GM12878 (cell line): ENCODE measurements around the gene CIDEA. TPM values are rescaled to one million over a fixed set of nuclear protein-coding genes. Genes with fewer than 3 reads are reported as not detected.
A peak's percentile ranks its signal among the peaks of the same experiment; 100 is the strongest.

Experiments used
- ATAC-seq: fragments of 200-7000 bp; cut with Tn5 transposase; 3 replicates; pipeline ENCODE4 v1.9.1; 2020; ENCODE audit warnings: mild to moderate bottlenecking, moderate library complexity
- BruUV-seq: library from RNA; stranded (reverse); fragments of 400-500 nt; replicated peaks from 2 replicates; lab custom pipeline; 2021; lab: Mats Ljungman, UMichigan
- CTCF ChIA-PET: fragments of 300-600 bp; sonication (Branson Sonifier 250); formaldehyde crosslinking; extraction: SDS; loops from one replicate; lab custom pipeline; 2021; ENCODE audit warnings: inconsistent platforms; lab: Yijun Ruan, JAX
- POLR2A ChIA-PET: fragments of 350-600 bp; formaldehyde crosslinking; extraction: SDS; loops from one replicate; lab custom pipeline; 2021; ENCODE audit warnings: inconsistent platforms; lab: Charles Lee
- RAD21 ChIA-PET: fragments of 300-600 bp; sonication (Branson Sonifier 250); formaldehyde crosslinking; loops from one replicate; lab custom pipeline; 2023; ENCODE audit warnings: antibody characterized with exemption; ENCODE audit not compliant: unreplicated experiment; lab: Charles Lee
- SMC1A ChIA-PET: fragments of 300-600 bp; sonication (Branson Sonifier 250); formaldehyde crosslinking; loops from one replicate; lab custom pipeline; 2023; ENCODE audit not compliant: unreplicated experiment, uncharacterized antibody; lab: Charles Lee
- DNase-seq: peaks from one replicate; pipeline ENCODE4 v3.0.0-alpha.2; 2011; ENCODE audit warnings: low read depth, low spot score
- FAIRE-seq: peaks from 3 replicates; lab custom pipeline; 2011; peaks lifted over from hg19 to GRCh38; lab: Jason Lieb, UNC
- H2AFZ ChIP-seq: 2 replicates; pipeline ENCODE4 v1.6.0; 2011; ENCODE audit warnings: low read depth, low read length, control low read depth; ENCODE audit not compliant: control insufficient read depth
- H3K27ac ChIP-seq: 2 replicates; pipeline ENCODE4 v1.5.1; 2011; ENCODE audit warnings: control low read depth; ENCODE audit not compliant: control insufficient read depth, insufficient read depth
- H3K27me3 ChIP-seq, 2 experiments: replicated peaks in 1 of 2; 2 replicates each; pipeline versions ENCODE4 v1.6.0 to v1.6.1; 2011; ENCODE audit warnings: low read length in 1 of 2; ENCODE audit not compliant: control insufficient read depth in 2 of 2, insufficient read depth in 2 of 2
- H3K36me3 ChIP-seq, 2 experiments: 2 replicates each; pipeline ENCODE4 v1.5.1; 2011; ENCODE audit warnings: low read length in 1 of 2; ENCODE audit not compliant: control insufficient read depth in 2 of 2, insufficient read depth in 2 of 2
- H3K4me1 ChIP-seq: 2 replicates; pipeline ENCODE4 v1.6.1; 2011; ENCODE audit warnings: mild to moderate bottlenecking, low read length, moderate library complexity, mixed read lengths; ENCODE audit not compliant: control insufficient read depth, insufficient read depth
- H3K4me2 ChIP-seq: 2 replicates; pipeline ENCODE4 v1.6.0; 2011; ENCODE audit warnings: control low read depth; ENCODE audit not compliant: control insufficient read depth, insufficient read depth
- H3K4me3 ChIP-seq: fragments of 200-600 bp; sonication (generic); 2 replicates; pipeline ENCODE4 v1.5.1; 2016
- H3K79me2 ChIP-seq: 2 replicates; pipeline ENCODE4 v1.6.0; 2011; ENCODE audit warnings: low read length; ENCODE audit not compliant: control insufficient read depth, insufficient read depth
- H3K9ac ChIP-seq: 2 replicates; pipeline ENCODE4 v1.8.0; 2011; ENCODE audit warnings: low read length, control low read depth, mixed read lengths; ENCODE audit not compliant: control insufficient read depth, insufficient read depth
- H3K9me3 ChIP-seq: replicated peaks from 3 replicates; pipeline ENCODE4 v1.5.1; 2011; ENCODE audit warnings: mild to moderate bottlenecking, low read length; ENCODE audit not compliant: control insufficient read depth, insufficient read depth
- H4K20me1 ChIP-seq: 2 replicates; pipeline ENCODE4 v1.6.0; 2011; ENCODE audit not compliant: control insufficient read depth, insufficient read depth
- ASH2L ChIP-seq: fragments of 300-600, 200-600 bp; sonication (generic); IDR thresholded peaks from 2 replicates; pipeline ENCODE4 v1.6.1; 2017; ENCODE audit warnings: low read depth, mild to moderate bottlenecking, borderline replicate concordance
- BCLAF1 ChIP-seq: fragments of 450-650 bp; IDR thresholded peaks from 2 replicates; pipeline ENCODE4 v1.6.1; 2017; ENCODE audit warnings: antibody characterized with exemption, mild to moderate bottlenecking, moderate library complexity
- HDAC2 ChIP-seq: fragments of 200-600 bp; sonication (generic); IDR thresholded peaks from 2 replicates; pipeline ENCODE4 v1.6.1; 2017
- PML ChIP-seq: IDR thresholded peaks from 2 replicates; pipeline ENCODE4 v1.6.1; 2012; ENCODE audit warnings: low read length, inconsistent platforms
- SIX5 ChIP-seq: IDR thresholded peaks from 2 replicates; pipeline ENCODE4 v1.6.1; 2011; ENCODE audit warnings: mild to moderate bottlenecking, low read depth, low read length, moderate library complexity; ENCODE audit not compliant: severe bottlenecking
- ZNF622 ChIP-seq: fragments of 450-650 bp; IDR thresholded peaks from 2 replicates; pipeline ENCODE4 v1.6.1; 2017; ENCODE audit warnings: mild to moderate bottlenecking, inconsistent platforms
- WGBS: methylation state at CpG from one replicate; pipeline ENCODE4 v1.1.6; 2016; ENCODE audit warnings: low lambda C conversion rate; ENCODE audit not compliant: insufficient replicate concordance, insufficient coverage; ENCODE audit errors: missing lambda C conversion rate; 5-methylcytosine and 5-hydroxymethylcytosine counted together
- in situ Hi-C: fragments of 300-500 bp; cut with MboI; formaldehyde crosslinking; loops from 9 replicates; pipeline ENCODE4 v1.14.3; 2018; ENCODE audit warnings: mixed read lengths
- intact Hi-C: fragments of 100-400 bp; cut with micrococcal nuclease; formaldehyde crosslinking; loops from one replicate; pipeline ENCODE4 v1.14.2; 2022; ENCODE audit not compliant: unreplicated experiment
- polyA plus RNA-seq, 11 experiments: library from polyadenylated mRNA; depleted of rRNA in 4 of 11; unstranded in 6 of 11; stranded (reverse) in 5 of 11; fragments of >200 nt; fragmentation: Nextera tagmentation in 4 of 11; fragmentation: Illumina TruSeq in 1 of 11; extraction: Ambion mirVana in 4 of 11; extraction: Trizol in 1 of 11; gene quantifications; 1 replicate in 1 of 11; 2 replicates in 10 of 11; pipeline versions ENCODE4 v1.2.1 to v1.2.3, GENCODE V29; 2011 to 2016; ENCODE audit warnings: inconsistent platforms in 2 of 11, missing spikeins in 2 of 11, low read depth in 1 of 11
- total RNA-seq, 4 experiments: library from RNA; depleted of rRNA in 3 of 4; stranded (reverse); fragments of >200 nt in 3 of 4; fragmentation: Illumina TruSeq in 1 of 4; extraction: Trizol in 1 of 4; gene quantifications; 2 replicates each; pipeline versions ENCODE4 v1.2.1 to v1.2.3, GENCODE V29; 2013 to 2021

Gene CIDEA
- total and polyA plus RNA-seq, 10 of the 15 experiments (the other 5 are each of a cell fraction or from before 2014, with no cell fraction given), result not detected

GRCh38 chr18:12318334-12318697 lies 64.2 kb downstream of the CIDEA start:
- Histone ChIP-seq H2AFZ (no peak overlapping the region), H3K4me3 (no peak overlapping the region), H3K9ac (no peak overlapping the region), H3K36me3 (peaks cover 0 to 3% of the 10 kb centered on the region in 2 experiments; a peak in 2 of 4 replicates), H3K4me1 (peaks cover 33% of the 10 kb centered on the region), H3K27ac (peak overlapping the region; percentile 4; the same call in 1 of the 2 replicates), H3K9me3 (no peaks in the 10 kb centered on the region), H3K27me3 (no peaks in the 10 kb centered on the region), H3K79me2 (no peaks in the 10 kb centered on the region; the same call in 1 of the 2 replicates), H4K20me1 (no peaks in the 10 kb centered on the region), H3K4me2 (0 out of 2 replicates have a peak overlapping the region, but pooled peaks have one; percentile 23)
- in situ Hi-C loops (no loop called here), intact Hi-C loops (no loop called here)
- no peak for TF ChIP-seq ZNF622
- no peak for TF ChIP-seq ASH2L
- no peak for TF ChIP-seq SIX5
- TF ChIP-seq BCLAF1, result no peak
- no peak for TF ChIP-seq PML
- TF ChIP-seq HDAC2, result no peak
- ChIA-PET POLR2A (interaction anchor here (0.5 to 1.0 kb wide), 2 partner anchors 9 to 33 kb away, joined by 4 to 5 read pairs; no protein-coding TSS in a partner anchor), RAD21 (interaction anchor here (1.4 kb wide), 1 partner anchor 10 kb away, joined by 5 read pairs; no protein-coding TSS in a partner anchor), SMC1A (interaction anchor here (0.8 to 3.0 kb wide), 6 partner anchors 9 to 268 kb away, joined by 3 to 10 read pairs (median 4); partner anchors contain the start of gene AFG3L2), CTCF (interaction anchor here (0.9 to 4.5 kb wide), 3 partner anchors 9 to 74 kb away, joined by 3 to 50 read pairs (median 5); no protein-coding TSS in a partner anchor)
- ATAC-seq (peak; percentile 33), FAIRE-seq (no peak), DNase-seq (no peak)
- WGBS, result 27% methylated on average over 5 of the region's 5 CpGs
- BruUV-seq, result no TSS peak
